ENCODE results near the gene C4orf50.

C4orf50 gene

GRCh38 chr4:5854929-5855328 lies 163.3 kb downstream of the C4orf50 start:
- Histone ChIP-seq H3K4me1 (ENCODE audit: insufficient read depth, low read length) (no peaks in the 10 kb centered on the region), H3K27ac (ENCODE audit: low read length) (no peak overlapping the region), H3K27me3 (ENCODE audit: insufficient read depth, low read length) (no peaks in the 10 kb centered on the region), H3K9me3 (ENCODE audit: insufficient read depth, low read depth, low read length) (no peaks in the 10 kb centered on the region), H3K4me3 (ENCODE audit: low read length) (no peak overlapping the region), H3K9ac (ENCODE audit: low read depth, low read length) (no peak overlapping the region), H3K36me3 (ENCODE audit: insufficient read depth, low read depth, low read length) (peaks cover 87% of the 10 kb centered on the region)

DNA sequence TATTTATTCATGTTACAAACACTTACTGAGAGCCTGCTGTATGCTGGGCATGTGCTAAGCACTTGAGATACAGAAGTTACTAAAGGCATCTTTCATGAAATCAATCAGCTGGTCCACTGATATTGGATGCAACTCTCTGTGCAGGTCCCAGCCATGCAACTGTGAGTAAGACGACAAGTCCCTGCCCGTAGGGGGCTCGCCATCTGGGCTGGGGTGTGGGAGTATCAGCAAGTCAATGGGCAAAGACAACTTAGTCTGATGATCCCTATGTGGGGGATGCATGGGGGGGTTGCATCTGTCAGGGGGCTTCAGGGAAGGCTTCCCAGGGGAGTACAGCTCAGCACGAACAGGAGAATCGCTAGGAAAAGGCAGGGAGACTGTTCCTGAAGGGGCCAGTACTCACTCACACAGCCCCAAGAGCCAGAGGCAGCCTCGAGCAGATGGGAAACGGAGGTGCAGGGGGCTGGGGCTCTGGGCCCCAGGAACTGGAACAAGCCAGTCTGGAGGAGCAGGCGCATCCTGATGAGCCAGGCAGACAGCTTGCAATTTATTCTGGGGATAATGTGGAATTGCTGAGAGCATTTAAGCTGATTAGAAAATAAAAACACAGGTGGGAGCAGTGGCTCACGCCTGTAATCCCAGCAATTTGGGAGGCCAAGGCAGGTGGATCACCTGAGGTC lies 165.6 kb downstream of the C4orf50 start:
- Histone ChIP-seq H3K9ac (ENCODE audit: low read depth, low read length) (no peak overlapping the region), H3K9me3 (ENCODE audit: insufficient read depth, low read depth, low read length) (no peaks in the 10 kb centered on the region), H3K36me3 (ENCODE audit: insufficient read depth, low read depth, low read length) (peaks cover 90% of the 10 kb centered on the region), H3K4me1 (ENCODE audit: insufficient read depth, low read length) (no peaks in the 10 kb centered on the region), H3K27ac (ENCODE audit: low read length) (no peak overlapping the region), H3K27me3 (ENCODE audit: insufficient read depth, low read length) (no peaks in the 10 kb centered on the region), H3K4me3 (ENCODE audit: low read length) (no peak overlapping the region)

- H3K9ac ChIP-seq (ENCODE audit: low read depth, low read length), result no peak overlapping the region
- H3K4me1 ChIP-seq (ENCODE audit: insufficient read depth, low read length), result no peaks in the 10 kb centered on the region
- no peak overlapping the region for H3K27ac ChIP-seq (ENCODE audit: low read length)
- no peaks in the 10 kb centered on the region for H3K27me3 ChIP-seq (ENCODE audit: insufficient read depth, low read length)
- peaks cover 90% of the 10 kb centered on the region for H3K36me3 ChIP-seq (ENCODE audit: insufficient read depth, low read depth, low read length)
- no peaks in the 10 kb centered on the region for H3K9me3 ChIP-seq (ENCODE audit: insufficient read depth, low read depth, low read length)
- no peak overlapping the region for H3K4me3 ChIP-seq (ENCODE audit: low read length)
Observed at GRCh38 chr4:5851637-5852301, 166.5 kb downstream of the C4orf50 start.

All from iPS-20b (cell line).